Upper lobe of right lung (tissue), 1 donor: ENCODE results near the gene SLC37A4. TPM values are rescaled to one million over a fixed set of nuclear protein-coding genes. Genes with fewer than 3 reads are reported as not detected.
"Not testable (repeated sequence)": the region's sequence is repeated elsewhere in the genome, so short reads cannot be mapped to it uniquely, and the experiment has no call there.

Source experiments
- ATAC-seq: fragments of 200-7000 bp; cut with Tn5 transposase; one replicate; pipeline ENCODE4 v1.9.1; 2020; ENCODE audit warnings: mild to moderate bottlenecking, moderate library complexity
- DNase-seq: peaks from one replicate; pipeline ENCODE4 v3.0.0-alpha.2; 2020
- H3K27ac ChIP-seq: fragments of 200-600 bp; one replicate; pipeline ENCODE4 v1.8.0; 2022
- H3K27me3 ChIP-seq: fragments of 200-600 bp; one replicate; pipeline ENCODE4 v1.8.0; 2022; ENCODE audit warnings: mild to moderate bottlenecking
- H3K36me3 ChIP-seq: fragments of 200-600 bp; one replicate; pipeline ENCODE4 v1.8.0; 2022
- H3K4me1 ChIP-seq: fragments of 200-600 bp; one replicate; pipeline ENCODE4 v1.8.0; 2022
- H3K4me3 ChIP-seq: fragments of 200-600 bp; one replicate; pipeline ENCODE4 v1.8.0; 2022; ENCODE audit warnings: mild to moderate bottlenecking
- H3K9me3 ChIP-seq: fragments of 200-600 bp; one replicate; pipeline ENCODE4 v1.8.0; 2022
- intact Hi-C: fragments of 100-400 bp; cut with DNase I; formaldehyde crosslinking; loops from one replicate; pipeline ENCODE4 v1.11.0; 2022
- total RNA-seq: library from RNA; stranded (reverse); fragmentation: NEBNext Ultra II Directional; extraction: Animal tissue kit (Norgen Biotek cat#: 25700); gene quantifications from one replicate; pipeline ENCODE4 v1.2.1, GENCODE V29; 2021
- TF ChIP-seq, protein P1 (sequence below): fragments of 200-600 bp; IDR thresholded peaks from one replicate; pipeline ENCODE4 v1.8.0; 2022; ENCODE audit warnings: antibody characterized with exemption
- donor health status: DM: no; HTN: yes; CAD: no; lungs with severe emphysema.

SLC37A4 gene
- total RNA-seq, 1 donor from 2014 or later = 19.3 TPM

DNA sequence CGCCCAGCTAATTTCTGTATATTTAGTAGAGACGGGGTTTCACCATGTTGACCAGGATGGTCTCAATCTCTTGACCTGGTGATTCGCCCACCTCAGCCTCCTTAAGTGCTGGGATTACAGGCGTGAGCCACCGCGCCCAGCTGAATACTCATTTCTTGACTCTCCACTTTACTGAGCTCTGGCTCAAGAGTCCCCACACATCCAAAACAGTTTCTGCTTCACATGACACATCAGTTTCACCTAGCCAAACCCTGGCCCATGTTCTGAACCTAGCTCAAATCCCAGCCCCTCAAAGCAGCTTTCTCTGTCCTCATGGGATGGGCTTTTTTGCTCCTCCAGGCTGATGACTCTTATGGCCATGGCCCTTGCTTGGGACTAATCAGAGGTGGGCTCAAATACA is 16.5 kb upstream of the SLC37A4 start:
- intact Hi-C loops = no loop called here
- Histone ChIP-seq H3K27me3 (no peaks in the 10 kb centered on the region), H3K36me3 (peaks cover 75% of the 10 kb centered on the region), H3K4me3 (no peak overlapping the region), H3K4me1 (no peaks in the 10 kb centered on the region), H3K9me3 (no peaks in the 10 kb centered on the region), H3K27ac (no peak overlapping the region)
- no peak for DNase-seq
- TF ChIP-seq, protein P1, sequence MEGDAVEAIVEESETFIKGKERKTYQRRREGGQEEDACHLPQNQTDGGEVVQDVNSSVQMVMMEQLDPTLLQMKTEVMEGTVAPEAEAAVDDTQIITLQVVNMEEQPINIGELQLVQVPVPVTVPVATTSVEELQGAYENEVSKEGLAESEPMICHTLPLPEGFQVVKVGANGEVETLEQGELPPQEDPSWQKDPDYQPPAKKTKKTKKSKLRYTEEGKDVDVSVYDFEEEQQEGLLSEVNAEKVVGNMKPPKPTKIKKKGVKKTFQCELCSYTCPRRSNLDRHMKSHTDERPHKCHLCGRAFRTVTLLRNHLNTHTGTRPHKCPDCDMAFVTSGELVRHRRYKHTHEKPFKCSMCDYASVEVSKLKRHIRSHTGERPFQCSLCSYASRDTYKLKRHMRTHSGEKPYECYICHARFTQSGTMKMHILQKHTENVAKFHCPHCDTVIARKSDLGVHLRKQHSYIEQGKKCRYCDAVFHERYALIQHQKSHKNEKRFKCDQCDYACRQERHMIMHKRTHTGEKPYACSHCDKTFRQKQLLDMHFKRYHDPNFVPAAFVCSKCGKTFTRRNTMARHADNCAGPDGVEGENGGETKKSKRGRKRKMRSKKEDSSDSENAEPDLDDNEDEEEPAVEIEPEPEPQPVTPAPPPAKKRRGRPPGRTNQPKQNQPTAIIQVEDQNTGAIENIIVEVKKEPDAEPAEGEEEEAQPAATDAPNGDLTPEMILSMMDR = no peak
- no peak for ATAC-seq

DNA sequence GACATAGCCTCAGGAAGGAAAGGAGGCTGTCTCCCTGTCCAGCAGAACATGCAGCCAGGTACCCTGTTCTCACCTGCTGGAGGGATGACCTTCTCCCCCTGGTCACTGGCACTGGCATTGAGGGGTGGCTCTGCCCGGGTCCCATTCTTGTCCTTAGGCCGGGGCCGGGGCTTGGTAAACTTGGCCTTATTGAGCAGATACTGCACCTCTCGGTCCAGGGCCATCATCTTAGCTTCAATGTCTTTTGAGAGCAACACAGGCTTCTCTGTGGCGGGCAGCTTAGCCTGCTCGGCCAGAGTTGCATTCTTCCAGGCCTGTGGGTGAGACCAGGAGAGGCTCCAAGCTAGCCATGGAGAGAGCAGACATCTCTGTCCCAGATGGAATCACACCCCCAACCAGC is 15.8 kb upstream of the SLC37A4 start:
- TF ChIP-seq, protein P1 = no peak
- DNase-seq (no peak), ATAC-seq (no peak)
- Histone ChIP-seq H3K36me3 (peaks cover 68% of the 10 kb centered on the region), H3K4me3 (no peak overlapping the region), H3K27me3 (no peaks in the 10 kb centered on the region), H3K9me3 (no peaks in the 10 kb centered on the region), H3K27ac (no peak overlapping the region), H3K4me1 (no peaks in the 10 kb centered on the region)
- intact Hi-C loops = no loop called here

DNA sequence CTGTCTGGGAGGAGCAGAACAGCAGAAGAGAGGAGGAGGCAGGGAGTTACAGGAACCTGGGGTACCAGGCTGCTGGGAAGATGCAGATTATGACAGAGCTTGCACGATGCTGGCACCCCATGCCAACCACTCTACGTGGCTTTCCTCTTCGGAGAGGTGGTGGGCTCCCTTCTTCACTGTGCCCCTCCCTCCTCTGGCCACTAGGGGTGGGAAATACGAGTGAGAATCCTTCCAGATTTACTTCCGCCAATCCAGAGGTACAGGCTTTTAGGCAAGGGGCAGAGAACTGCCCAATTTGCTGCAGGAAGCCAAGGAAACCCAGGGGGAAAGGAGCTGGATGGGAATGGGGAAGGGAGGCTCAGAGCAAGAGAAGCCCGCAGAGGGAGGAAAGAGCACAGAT is 14.0 kb upstream of the SLC37A4 start:
- intact Hi-C loops = no loop called here
- Histone ChIP-seq H3K27ac (no peak overlapping the region), H3K36me3 (peaks cover 50% of the 10 kb centered on the region), H3K4me1 (no peaks in the 10 kb centered on the region), H3K9me3 (no peaks in the 10 kb centered on the region), H3K4me3 (no peak overlapping the region), H3K27me3 (no peaks in the 10 kb centered on the region)
- ATAC-seq (no peak), DNase-seq (no peak)
- TF ChIP-seq, protein P1 = no peak

DNA sequence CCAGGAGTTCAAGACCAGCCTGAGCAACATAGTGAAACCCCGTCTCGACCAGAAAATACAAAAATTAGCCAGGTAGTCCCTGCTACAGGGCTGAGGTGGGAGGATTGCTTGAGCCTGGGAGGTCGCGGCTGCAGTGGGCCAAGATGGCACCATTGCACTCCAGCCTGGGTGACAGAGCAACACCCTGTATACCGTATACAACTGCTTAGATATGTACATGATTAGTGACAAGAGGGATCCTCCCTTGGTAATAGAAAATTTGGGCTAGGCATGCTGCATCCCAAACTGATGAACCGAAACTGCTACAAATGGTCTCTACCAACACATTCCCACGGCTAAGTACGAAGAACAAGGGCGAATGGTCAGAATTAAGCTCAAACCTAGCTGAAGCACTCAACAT is 12.2 kb upstream of the SLC37A4 start:
- no peak for ATAC-seq
- no peaks in the 10 kb centered on the region for H3K4me1 ChIP-seq
- no peak overlapping the region for H3K27ac ChIP-seq
- peaks cover 32% of the 10 kb centered on the region for H3K36me3 ChIP-seq
- H3K27me3 ChIP-seq = no peaks in the 10 kb centered on the region
- intact Hi-C loops = no loop called here
- no peak overlapping the region for H3K4me3 ChIP-seq
- TF ChIP-seq, protein P1 = no peak
- no peak for DNase-seq
- no peaks in the 10 kb centered on the region for H3K9me3 ChIP-seq

DNA sequence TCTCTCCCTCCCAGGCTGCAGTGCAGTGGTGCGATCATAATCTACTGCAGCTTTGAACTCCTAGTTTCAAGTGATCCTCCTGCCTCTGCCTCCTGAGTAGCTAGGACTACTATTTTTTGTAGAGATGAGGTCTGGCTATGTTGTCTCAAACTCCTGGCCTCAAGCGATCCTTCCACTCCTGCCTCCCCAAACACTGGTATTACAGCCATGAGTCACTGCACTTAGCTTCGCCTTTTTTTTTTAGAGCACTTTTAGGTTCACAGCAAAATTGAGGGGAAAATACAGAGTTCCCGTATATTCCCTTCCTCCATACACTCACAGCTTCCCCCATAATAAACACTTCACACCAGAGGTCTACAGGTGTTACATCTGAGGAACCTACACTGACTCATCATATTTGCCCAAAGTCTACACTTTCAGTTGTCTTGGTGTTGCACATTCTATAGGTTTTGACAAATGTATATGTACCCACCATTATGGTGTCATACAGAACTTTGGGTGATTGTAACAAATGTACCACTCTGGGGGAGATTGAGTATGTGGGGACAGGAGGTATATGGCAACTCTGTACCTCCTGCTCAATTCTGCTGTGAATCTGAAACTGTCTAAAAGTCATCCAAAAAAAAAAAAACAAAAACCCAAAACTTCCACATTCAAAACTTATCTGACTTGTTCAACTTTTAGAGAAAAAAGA is 11.3 kb upstream of the SLC37A4 start:
- Histone ChIP-seq H3K4me1 (no peaks in the 10 kb centered on the region), H3K9me3 (no peaks in the 10 kb centered on the region), H3K4me3 (no peak overlapping the region), H3K27me3 (no peaks in the 10 kb centered on the region), H3K27ac (no peak overlapping the region), H3K36me3 (peaks cover 22% of the 10 kb centered on the region)
- no peak for DNase-seq
- TF ChIP-seq, protein P1 = no peak
- ATAC-seq = no peak
- intact Hi-C loops = no loop called here

DNA sequence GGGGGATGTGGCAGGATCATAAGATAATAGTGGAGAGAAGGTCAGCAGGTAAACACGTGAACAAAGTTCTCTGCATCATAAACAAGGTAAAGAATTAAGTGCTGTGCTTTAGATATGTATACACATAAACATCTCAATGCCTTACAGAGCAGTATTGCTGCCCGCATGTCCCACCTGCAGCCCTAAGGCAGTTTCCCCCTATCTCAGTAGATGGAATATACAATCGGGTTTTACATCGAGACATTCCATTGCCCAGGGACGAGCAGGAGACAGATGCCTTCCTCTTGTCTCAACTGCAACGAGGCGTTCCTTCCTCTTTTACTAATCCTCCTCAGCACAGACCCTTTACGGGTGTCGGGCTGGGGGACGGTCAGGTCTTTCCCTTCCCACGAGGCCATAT is 8.8 kb upstream of the SLC37A4 start:
- H3K9me3 ChIP-seq, H3K4me3 ChIP-seq, H3K4me1 ChIP-seq, intact Hi-C loops, H3K36me3 ChIP-seq, H3K27ac ChIP-seq, ATAC-seq, DNase-seq, H3K27me3 ChIP-seq: not testable (repeated sequence)
